Measurements from ENCODE around the gene BTLA.
"Not testable (repeated sequence)": the region's sequence is repeated elsewhere in the genome, so short reads cannot be mapped to it uniquely, and the experiment has no call there.

Gene BTLA, protein sequence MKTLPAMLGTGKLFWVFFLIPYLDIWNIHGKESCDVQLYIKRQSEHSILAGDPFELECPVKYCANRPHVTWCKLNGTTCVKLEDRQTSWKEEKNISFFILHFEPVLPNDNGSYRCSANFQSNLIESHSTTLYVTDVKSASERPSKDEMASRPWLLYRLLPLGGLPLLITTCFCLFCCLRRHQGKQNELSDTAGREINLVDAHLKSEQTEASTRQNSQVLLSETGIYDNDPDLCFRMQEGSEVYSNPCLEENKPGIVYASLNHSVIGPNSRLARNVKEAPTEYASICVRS

GRCh38 chr3:112498914-112499711 is at the start of gene BTLA:
Gene BTLA, minus strand, starts transcription at chr3:112499472. Its CDS starts 114 bp downstream, at chr3:112499358.
- DNase-seq (ENCODE audit: low read depth): no peak

GRCh38 chr3:112546216-112546759 is 47.0 kb upstream of the BTLA start:
- no peak for DNase-seq (ENCODE audit: low read depth)

GRCh38 chr3:112539825-112540650 is 40.8 kb upstream of the BTLA start:
- DNase-seq (ENCODE audit: low read depth): no peak

DNA sequence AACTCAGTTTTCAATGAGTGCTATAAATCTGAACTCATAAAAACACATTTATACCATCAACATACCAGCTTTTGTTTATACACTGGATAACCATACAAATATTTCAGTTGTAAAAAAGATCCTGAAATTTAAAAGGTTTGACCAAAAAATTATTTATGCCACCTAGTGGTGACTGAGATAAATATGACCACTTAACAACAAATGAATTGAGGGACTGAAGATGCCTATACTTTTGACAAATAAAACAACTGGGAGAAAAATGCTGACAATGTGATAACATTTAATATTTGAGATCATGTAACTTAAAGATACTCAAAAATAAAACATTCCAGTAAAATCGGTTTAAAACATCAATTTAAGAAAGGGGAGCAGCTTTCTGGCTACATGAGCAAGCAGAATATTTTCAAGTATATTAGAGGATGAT is 32.1 kb upstream of the BTLA start:
- peak; percentile 8 for DNase-seq (ENCODE audit: low read depth)

DNA sequence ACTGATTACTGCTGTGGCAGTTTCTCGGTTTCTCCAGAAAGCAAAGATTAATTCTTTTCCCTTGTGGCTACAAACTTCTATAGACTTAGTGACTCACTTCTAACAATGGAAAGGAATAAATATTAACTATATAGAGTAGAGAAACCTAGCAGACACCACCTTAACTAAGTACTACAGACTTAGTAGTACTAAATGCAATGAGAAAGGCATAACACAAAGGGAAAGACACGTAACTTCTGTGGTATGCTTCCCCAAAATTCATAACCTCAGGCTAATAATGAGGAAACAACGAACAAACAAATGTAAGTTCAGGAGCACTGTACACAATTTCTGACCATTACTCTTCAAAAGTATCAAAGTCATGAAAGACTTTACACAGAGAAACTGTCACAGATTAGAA is 31.3 kb upstream of the BTLA start:
- no peak for DNase-seq (ENCODE audit: low read depth)

- DNase-seq (ENCODE audit: low read depth): not testable (repeated sequence)
Observed at GRCh38 chr3:112524127-112524526, 24.9 kb upstream of the BTLA start.

DNA sequence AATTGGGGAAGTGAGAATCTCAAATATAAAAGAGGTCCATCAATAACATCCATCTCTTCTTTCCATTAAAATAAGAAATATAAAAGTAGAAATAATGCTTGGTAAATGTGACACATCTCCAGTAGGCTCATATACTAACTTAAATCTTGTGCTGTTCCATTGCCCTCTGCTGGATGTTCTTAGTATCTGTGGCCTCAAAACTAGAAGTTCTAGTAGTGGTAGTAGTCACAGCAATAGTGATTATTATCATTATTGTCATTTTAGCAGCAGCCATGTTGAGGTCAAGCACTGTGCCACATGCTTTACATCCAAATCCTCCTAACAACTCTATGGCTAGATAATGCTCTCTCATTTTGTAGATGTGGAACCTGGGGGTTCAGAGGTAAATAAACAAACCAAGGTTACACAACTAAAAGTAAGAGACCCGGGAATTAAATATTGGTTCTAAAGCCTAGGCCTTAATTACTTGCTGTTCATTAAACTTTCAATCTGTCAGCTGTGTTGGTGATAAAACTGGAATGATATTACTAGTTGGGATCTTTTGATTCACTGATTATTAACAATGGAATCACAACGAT is 20.2 kb upstream of the BTLA start:
- peak; percentile 19 for DNase-seq (ENCODE audit: low read depth)

DNA sequence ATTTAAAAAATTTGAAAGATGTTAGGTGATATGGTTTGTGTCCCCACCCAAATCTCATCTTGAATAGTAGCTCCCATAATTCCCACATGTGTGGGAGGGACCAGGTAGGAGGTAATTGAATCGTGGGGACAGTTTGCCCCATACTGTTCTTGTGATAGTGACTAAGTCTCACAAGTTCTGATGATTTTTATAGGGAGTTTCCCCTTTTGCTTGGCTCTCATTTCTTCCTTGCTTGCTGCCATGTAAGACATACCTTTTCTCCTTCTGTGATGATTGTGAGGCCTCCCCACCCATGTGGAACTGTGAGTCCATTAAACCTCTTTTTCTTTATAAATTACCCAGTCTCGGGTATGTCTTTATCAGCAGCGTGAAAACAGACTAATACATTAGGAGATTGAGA is 19.7 kb upstream of the BTLA start:
- DNase-seq (ENCODE audit: low read depth): not testable (repeated sequence)

GRCh38 chr3:112514527-112515128 is 15.4 kb upstream of the BTLA start:
- no peak for DNase-seq (ENCODE audit: low read depth)

- no peak for DNase-seq (ENCODE audit: low read depth)
Observed at GRCh38 chr3:112512320-112512719, 13.0 kb upstream of the BTLA start.

DNA sequence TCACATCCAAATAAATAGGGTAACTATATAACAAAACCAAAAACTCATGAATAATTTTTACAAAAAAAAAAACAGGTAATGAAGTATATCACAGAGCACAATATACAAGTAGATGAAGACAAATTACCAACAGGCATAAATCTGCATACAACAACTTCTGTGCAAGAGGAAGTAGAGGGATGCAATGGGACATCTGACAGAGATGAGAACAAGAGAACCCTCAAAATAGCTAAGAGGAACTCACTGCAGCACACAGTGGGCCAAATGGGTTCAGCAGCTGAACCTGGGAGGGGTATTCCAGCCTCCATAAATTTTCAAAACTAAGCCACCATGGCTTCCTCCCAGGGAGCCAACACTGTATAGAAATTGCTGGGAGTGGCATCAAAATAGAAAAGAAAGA is 9.6 kb upstream of the BTLA start:
- DNase-seq (ENCODE audit: low read depth): no peak

DNA sequence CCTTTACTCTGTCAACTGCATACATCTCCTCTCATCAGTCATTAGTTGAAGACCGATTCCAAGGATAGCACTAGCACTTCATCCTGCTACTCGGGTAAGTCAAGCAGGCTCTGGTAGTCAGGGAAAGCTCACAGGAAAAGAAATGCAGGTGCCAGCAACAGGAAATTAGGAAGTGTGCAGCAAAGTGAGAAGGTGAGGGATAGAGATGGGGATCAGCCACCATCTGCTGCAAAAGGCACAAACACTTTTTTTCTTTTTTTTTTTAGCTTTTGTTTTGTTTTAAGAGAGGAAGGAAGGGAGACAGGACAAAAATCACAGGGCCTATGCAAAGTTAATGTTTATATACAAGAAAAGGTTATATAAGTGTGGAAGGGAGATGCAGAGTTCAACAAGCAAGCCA is 9.0 kb upstream of the BTLA start:
- DNase-seq (ENCODE audit: low read depth): no peak

DNA sequence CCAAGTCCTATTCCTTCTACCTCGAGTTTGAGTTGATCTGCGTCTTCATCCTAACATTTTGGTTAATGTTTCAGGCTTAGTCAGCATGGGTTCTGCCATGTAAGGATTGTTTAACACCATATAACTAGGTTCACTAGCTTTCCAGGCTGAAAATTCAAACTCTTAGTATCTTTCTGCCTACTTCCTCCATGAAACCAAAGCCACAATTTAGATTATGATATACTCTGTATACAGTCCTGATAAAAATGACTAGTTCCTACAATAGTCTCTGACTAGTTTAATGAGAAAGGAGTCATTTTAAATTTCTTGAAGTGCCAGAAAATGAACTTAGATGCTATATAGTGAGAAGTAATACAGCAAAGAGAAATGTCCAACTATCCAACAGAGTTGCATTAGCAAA is 6.6 kb upstream of the BTLA start:
- DNase-seq (ENCODE audit: low read depth): no peak

DNA sequence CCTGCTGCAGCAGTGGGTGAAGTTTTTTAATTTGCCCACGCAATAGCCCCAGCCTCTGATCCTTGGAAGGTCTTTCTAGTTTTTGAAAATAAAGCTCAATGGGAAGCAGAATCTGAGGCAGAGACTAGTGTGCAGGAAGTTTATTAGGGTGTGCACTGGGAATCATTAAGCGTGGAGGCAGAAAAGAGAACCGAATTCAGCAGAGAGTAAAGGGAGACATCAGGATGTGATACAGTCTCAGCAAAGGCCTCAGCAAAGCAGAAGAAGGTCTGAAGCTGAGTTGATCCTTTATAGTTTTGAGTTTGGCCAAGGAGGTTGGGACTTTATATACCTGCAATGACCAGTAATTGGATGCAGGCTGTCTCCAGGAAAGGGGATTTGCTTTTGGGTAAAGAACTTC is 4.9 kb upstream of the BTLA start:
- DNase-seq (ENCODE audit: low read depth): no peak

GRCh38 chr3:112503304-112503972 is 4.2 kb upstream of the BTLA start:
- no peak for DNase-seq (ENCODE audit: low read depth)

DNA sequence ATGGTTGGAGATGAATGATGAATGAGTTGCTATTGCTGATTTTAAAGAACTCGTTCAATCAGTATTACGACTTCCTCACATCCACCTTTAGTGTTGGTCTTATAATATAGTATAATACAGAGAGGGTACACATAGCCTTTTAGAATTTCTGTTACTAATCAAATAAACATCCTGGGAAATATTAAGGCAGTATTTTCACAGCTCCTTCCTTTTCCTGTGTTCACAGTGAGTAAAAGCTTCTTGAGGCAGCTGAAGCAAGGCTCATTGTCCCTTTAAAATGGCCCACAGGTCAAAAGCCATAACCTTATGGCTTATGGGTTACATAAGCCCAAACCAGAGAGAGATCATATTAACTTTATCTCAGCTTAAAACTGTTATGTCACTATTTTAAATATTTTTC is 1.3 kb upstream of the BTLA start:
- DNase-seq (ENCODE audit: low read depth): no peak

DNA sequence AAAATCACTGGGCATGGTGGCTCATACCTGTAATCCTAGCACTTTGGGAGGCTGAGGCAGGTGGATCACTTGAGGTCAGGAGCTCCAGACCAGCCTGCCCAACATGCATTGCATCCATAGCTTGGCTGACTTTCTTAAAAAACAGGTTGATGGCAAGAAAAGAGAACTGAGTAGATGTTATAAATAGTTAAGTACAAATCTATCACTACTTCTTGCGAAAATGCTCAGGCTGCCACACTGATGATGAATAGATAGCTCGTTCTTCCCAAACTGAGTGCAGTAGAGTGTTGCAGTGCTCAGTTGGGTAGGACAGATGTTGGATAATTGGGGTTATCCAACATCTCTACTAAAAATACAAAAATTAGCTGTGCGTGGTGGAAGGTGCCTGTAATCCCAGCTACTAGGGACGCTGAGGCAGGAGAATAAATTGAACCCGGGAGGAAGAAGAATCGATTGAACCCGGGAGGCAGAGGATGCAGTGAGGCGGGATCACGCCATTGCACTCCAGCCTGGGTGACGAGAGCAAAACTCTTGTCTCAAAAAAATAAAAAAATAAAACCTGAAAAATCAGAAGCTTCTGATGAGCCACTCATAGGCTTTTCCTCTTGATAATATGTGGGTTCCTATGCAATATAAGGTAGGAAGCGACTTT is 1.2 kb downstream of the BTLA start:
- no peak for DNase-seq (ENCODE audit: low read depth)

DNA sequence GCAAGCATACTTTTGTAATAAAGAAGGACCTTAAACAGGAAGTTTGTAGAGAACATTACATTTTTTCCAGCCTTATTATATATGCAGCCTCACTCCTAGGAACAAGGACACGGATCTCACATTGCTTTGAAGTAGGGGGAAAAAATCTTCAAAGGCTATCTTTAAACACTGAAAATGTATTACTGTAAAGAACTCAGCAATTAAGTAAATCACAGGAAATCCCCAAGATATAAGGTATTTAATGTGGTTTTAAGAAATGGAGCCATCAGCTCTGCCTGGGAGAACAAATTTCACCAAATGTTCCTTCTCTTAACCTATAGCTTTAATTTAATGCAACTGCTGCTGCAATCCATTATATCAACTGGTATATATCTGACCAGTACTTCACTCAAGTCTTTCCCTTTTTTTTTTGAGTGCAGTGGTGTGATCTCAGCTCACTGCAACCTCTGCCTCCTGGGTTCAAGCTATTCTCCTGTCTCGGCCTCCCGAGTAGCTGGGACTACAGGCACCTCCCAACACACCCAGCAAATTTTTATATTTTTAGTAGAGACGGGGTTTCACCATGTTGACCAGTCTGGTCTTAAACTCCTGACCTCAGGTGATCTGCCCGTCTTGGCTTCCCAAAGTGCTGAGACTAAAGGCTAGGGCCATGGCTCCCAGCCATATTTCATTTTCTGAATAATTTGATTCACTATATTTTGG is 2.8 kb downstream of the BTLA start:
- no peak for DNase-seq (ENCODE audit: low read depth)

- DNase-seq (ENCODE audit: low read depth): not testable (repeated sequence)
Observed at GRCh38 chr3:112494448-112494767, 4.9 kb downstream of the BTLA start.

DNA sequence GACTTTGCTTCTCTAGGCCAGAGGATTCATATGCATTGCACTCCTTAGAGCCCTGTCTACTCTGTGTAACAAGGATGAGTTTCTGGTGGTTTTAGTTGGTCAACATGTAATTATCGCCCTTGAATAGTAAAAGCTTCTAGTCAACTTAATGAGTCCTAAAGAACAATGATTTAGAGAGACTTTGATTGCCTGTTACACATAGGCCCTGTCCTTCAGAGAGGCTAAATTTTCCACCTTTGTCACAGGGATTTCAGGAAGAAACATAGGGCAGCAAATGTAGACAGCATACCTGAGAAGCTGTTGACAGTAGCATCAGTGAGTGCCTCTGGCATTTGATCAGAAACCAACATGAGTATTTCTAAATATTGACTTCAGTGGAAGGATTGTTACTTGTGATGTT is 7.1 kb downstream of the BTLA start:
- no peak for DNase-seq (ENCODE audit: low read depth)

Measured in GM04504 (cell line).